Endodermal cell (in vitro differentiated cells): ENCODE data around the gene ZNF783. TPM values are rescaled to one million over a fixed set of nuclear protein-coding genes. Genes with fewer than 3 reads are reported as not detected.

Experiments used
- DNase-seq: peaks from one replicate; pipeline ENCODE4 v3.0.0-alpha.2; 2017
- H3K27ac ChIP-seq: 2 replicates; pipeline ENCODE4 v1.5.1; 2013; ENCODE audit warnings: mild to moderate bottlenecking, low read depth, low read length, moderate library complexity
- H3K27me3 ChIP-seq: 2 replicates; pipeline ENCODE4 v1.6.1; 2013; ENCODE audit warnings: mild to moderate bottlenecking, low read length, moderate library complexity; ENCODE audit not compliant: insufficient read depth, control insufficient read depth, poor library complexity, severe bottlenecking
- H3K36me3 ChIP-seq: 2 replicates; pipeline ENCODE4 v1.7.0; 2013; ENCODE audit warnings: mild to moderate bottlenecking, low read length, moderate library complexity; ENCODE audit not compliant: control insufficient read depth, insufficient read depth
- H3K4me1 ChIP-seq: one replicate; pipeline ENCODE4 v1.7.0; 2013; ENCODE audit warnings: low read length; ENCODE audit not compliant: control insufficient read depth, insufficient read depth
- H3K4me3 ChIP-seq: 2 replicates; pipeline ENCODE4 v1.5.1; 2013; ENCODE audit warnings: mild to moderate bottlenecking, low read length, moderate library complexity
- H3K9ac ChIP-seq: 2 replicates; pipeline ENCODE4 v1.6.1; 2013; ENCODE audit warnings: mild to moderate bottlenecking, low read length, moderate library complexity; ENCODE audit not compliant: poor library complexity, severe bottlenecking; ENCODE audit errors: extremely low read depth
- H3K9me3 ChIP-seq: 2 replicates; pipeline ENCODE4 v1.6.1; 2013; ENCODE audit warnings: mild to moderate bottlenecking, low read length, moderate library complexity; ENCODE audit not compliant: control insufficient read depth
- H3K27ac Mint-ChIP-seq: 2 replicates; pipeline ENCODE4 v1.8.0; 2020; ENCODE audit warnings: mixed read lengths
- H3K27me3 Mint-ChIP-seq: 2 replicates; pipeline ENCODE4 v1.8.0; 2021; ENCODE audit warnings: mild to moderate bottlenecking, mixed read lengths; ENCODE audit not compliant: insufficient read depth
- H3K36me3 Mint-ChIP-seq: 2 replicates; pipeline ENCODE4 v1.8.0; 2020; ENCODE audit warnings: low read depth, mixed read lengths
- H3K4me1 Mint-ChIP-seq: 2 replicates; pipeline ENCODE4 v1.8.0; 2020; ENCODE audit warnings: mixed read lengths
- H3K4me3 Mint-ChIP-seq: 2 replicates; pipeline ENCODE4 v1.8.0; 2020; ENCODE audit warnings: mild to moderate bottlenecking, moderate library complexity, mixed read lengths
- H3K9me3 Mint-ChIP-seq: 2 replicates; pipeline ENCODE4 v1.8.0; 2020; ENCODE audit warnings: mild to moderate bottlenecking, mixed read lengths
- WGBS, 2 experiments: methylation state at CpG; one replicate each; pipeline versions ENCODE4 v1.1.5 to v1.1.7; 2013; ENCODE audit warnings: missing lambda C conversion rate in 2 of 2, mixed read lengths in 1 of 2; ENCODE audit not compliant: insufficient coverage in 1 of 2, insufficient read length in 1 of 2; 5-methylcytosine and 5-hydroxymethylcytosine counted together
- total RNA-seq, 2 donors: library from RNA; stranded (reverse); fragmentation: NEBNext Ultra II Directional in 1 of 2; extraction: Animal tissue kit (Norgen Biotek cat#: 25700) in 1 of 2; gene quantifications; 2 replicates in 1 of 2; 3 replicates in 1 of 2; pipeline ENCODE4 v1.2.1, GENCODE V29; 2021
- TF ChIP-seq, protein P1 (sequence below): fragments of 200-600 bp; sonication (generic); conservative IDR thresholded peaks from 2 replicates; pipeline ENCODE4 v1.5.0; 2021; ENCODE audit warnings: antibody characterized with exemption, mild to moderate bottlenecking

ZNF783 gene
- total RNA-seq, 2 donors from 2014 or later, result 12.1 to 13.2 TPM

DNA sequence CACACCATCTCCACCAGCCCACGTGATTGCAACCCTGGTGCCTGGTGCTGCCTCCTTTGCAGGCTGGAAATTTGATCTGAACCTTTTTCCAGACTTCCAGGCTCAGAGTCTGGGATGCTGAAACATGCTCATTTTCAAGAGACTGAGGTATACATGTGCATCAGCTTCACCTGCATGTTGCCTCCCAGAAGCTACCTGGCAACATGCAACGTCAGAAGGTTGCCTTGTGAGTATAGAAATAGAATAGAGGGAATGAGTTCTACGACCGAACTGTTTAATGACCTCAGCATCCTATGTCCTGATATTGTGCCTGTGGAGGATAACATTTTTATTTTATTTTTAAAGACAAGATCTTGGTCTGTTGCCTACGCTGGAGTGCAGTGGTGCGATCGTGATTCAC, 24.5 kb upstream of the ZNF783 start:
- Mint-ChIP-seq H3K27me3 (peaks cover 18% of the 10 kb centered on the region), H3K4me3 (no peak overlapping the region), H3K9me3 (peaks cover 4% of the 10 kb centered on the region), H3K27ac (no peak overlapping the region), H3K4me1 (peaks cover 6% of the 10 kb centered on the region), H3K36me3 (peaks cover 4% of the 10 kb centered on the region)
- no peak overlapping the region for H3K27ac ChIP-seq
- H3K27me3 ChIP-seq, result peaks cover 9% of the 10 kb centered on the region
- 85 to 95% methylated on average over 5 to 7 of the region's 7 CpGs for WGBS, 2 experiments
- no peak overlapping the region for H3K4me3 ChIP-seq
- no peak for DNase-seq
- H3K9me3 ChIP-seq, result peaks cover 4% of the 10 kb centered on the region
- H3K9ac ChIP-seq, result no peak overlapping the region
- H3K4me1 ChIP-seq, result no peaks in the 10 kb centered on the region
- TF ChIP-seq, protein P1, sequence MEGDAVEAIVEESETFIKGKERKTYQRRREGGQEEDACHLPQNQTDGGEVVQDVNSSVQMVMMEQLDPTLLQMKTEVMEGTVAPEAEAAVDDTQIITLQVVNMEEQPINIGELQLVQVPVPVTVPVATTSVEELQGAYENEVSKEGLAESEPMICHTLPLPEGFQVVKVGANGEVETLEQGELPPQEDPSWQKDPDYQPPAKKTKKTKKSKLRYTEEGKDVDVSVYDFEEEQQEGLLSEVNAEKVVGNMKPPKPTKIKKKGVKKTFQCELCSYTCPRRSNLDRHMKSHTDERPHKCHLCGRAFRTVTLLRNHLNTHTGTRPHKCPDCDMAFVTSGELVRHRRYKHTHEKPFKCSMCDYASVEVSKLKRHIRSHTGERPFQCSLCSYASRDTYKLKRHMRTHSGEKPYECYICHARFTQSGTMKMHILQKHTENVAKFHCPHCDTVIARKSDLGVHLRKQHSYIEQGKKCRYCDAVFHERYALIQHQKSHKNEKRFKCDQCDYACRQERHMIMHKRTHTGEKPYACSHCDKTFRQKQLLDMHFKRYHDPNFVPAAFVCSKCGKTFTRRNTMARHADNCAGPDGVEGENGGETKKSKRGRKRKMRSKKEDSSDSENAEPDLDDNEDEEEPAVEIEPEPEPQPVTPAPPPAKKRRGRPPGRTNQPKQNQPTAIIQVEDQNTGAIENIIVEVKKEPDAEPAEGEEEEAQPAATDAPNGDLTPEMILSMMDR, result no peak
- peaks cover 4% of the 10 kb centered on the region for H3K36me3 ChIP-seq

DNA sequence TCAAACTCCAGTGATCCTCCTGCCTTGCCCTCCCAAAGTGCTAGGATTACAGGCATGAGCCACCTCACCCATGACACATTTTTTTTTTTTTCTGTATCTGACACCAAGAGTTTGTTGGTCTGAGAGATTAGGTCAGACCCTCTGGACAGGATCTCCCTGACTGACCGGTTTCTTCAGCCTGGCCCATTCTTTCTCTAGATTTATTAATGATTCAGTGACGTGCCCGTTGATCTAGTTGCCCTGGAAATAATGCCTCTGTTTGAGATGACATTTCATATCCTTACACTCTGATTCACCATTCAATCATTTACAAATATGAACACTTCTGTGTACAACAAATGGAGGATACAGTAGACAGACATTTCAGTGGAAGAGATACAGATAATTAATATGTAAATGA, 23.9 kb upstream of the ZNF783 start:
- H3K9me3 Mint-ChIP-seq, result peaks cover 10% of the 10 kb centered on the region
- no peak overlapping the region for H3K4me3 Mint-ChIP-seq
- Histone ChIP-seq H3K4me1 (no peaks in the 10 kb centered on the region), H3K9me3 (peaks cover 10% of the 10 kb centered on the region), H3K9ac (no peak overlapping the region), H3K27me3 (peaks cover 9% of the 10 kb centered on the region), H3K27ac (no peak overlapping the region), H3K4me3 (no peak overlapping the region), H3K36me3 (peaks cover 4% of the 10 kb centered on the region)
- TF ChIP-seq, protein P1, result no peak
- peaks cover 6% of the 10 kb centered on the region for H3K4me1 Mint-ChIP-seq
- no peak for DNase-seq
- WGBS, 2 experiments, result 92% methylated on average over 3 of the region's 3 CpGs
- H3K27me3 Mint-ChIP-seq, result peaks cover 18% of the 10 kb centered on the region
- peaks cover 8% of the 10 kb centered on the region for H3K36me3 Mint-ChIP-seq
- no peak overlapping the region for H3K27ac Mint-ChIP-seq

DNA sequence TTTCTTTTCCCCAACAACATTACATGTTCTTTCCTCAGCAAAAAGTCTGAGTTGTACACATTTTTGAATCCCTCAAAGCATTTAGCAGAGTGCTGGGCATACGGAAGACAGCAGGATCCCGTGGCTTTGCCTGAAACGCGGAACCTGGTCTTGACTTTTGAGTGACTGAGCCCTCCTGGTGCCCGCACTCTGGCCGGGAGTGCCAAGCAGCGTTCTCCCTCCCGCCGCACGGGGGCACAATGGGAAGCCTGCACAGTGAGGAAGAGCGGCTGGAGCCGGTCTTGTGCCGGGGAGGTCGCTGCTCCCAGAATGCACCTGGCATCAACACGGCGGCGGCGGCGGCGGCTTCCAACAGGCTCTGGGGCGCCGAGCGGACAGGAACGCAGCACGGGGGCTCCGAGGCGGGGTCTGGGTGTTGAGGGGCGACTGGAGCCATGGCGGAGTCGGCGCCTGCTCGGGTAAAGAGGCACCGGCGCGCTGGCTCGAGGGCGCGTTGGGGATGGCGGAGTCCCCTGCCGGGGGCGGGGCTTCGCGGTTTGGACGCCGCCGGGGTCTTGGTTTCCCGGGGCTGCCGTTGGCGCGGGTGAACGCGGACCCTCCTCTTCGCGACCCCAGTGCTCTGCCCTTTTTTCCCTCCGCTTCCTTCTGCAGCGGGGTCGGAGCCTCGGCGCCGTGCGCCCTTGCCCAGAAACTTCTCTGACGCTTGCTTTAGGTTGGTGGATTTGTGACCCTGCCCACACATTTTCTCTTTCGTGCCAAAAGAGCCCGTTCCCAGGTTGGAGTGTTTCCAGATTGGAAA, 22.5 kb upstream of the ZNF783 start, which contains the start of gene ZNF212:
ZNF212 (plus strand) TSS at position 307 of the 799 bp plus-strand sequence; CDS start at position 435, 128 bp downstream.
- peaks cover 10% of the 10 kb centered on the region for H3K9me3 ChIP-seq
- TF ChIP-seq, protein P1, result peak; percentile 88
- H3K4me1 ChIP-seq, result no peaks in the 10 kb centered on the region
- peak within 1 kb of the TSS; percentile 66 for H3K27ac ChIP-seq
- H3K36me3 Mint-ChIP-seq, result peaks cover 11% of the 10 kb centered on the region
- peaks cover 9% of the 10 kb centered on the region for H3K27me3 ChIP-seq
- 0 to 3% methylated on average over 11 to 64 of the region's 64 CpGs for WGBS, 2 experiments
- peak within 1 kb of the TSS; percentile 97 for H3K4me3 Mint-ChIP-seq
- peak within 1 kb of the TSS; percentile 97 for H3K27ac Mint-ChIP-seq
- H3K4me1 Mint-ChIP-seq, result peaks cover 6% of the 10 kb centered on the region
- H3K4me3 ChIP-seq, result peak within 1 kb of the TSS; percentile 98
- DNase-seq, result peak; percentile 98
- peaks cover 18% of the 10 kb centered on the region for H3K27me3 Mint-ChIP-seq
- peaks cover 4% of the 10 kb centered on the region for H3K36me3 ChIP-seq
- peak within 1 kb of the TSS; percentile 92 for H3K9ac ChIP-seq
- peaks cover 12% of the 10 kb centered on the region for H3K9me3 Mint-ChIP-seq
